Transverse colon (tissue), 4 donors: ENCODE data around the gene HDDC2. TPM values are rescaled to one million over a fixed set of nuclear protein-coding genes. Genes with fewer than 3 reads are reported as not detected.

Experiments used
- DNase-seq: peaks from one replicate; pipeline ENCODE4 v3.0.0-alpha.2; 2019
- H3K27ac ChIP-seq, 4 donors: fragments of 200-600 bp; sonication (generic); 2 replicates each; pipeline ENCODE4 v1.5.1; 2016 to 2018; ENCODE audit warnings: inconsistent platforms in 4 of 4
- H3K27me3 ChIP-seq: fragments of 200-600 bp; sonication (generic); 2 replicates; pipeline ENCODE4 v1.5.1; 2017; ENCODE audit warnings: inconsistent platforms
- H3K36me3 ChIP-seq, 4 donors: fragments of 200-600 bp; sonication (generic); 2 replicates each; pipeline ENCODE4 v1.5.1; 2017 to 2019; ENCODE audit warnings: inconsistent platforms in 4 of 4
- H3K4me1 ChIP-seq, 4 donors: fragments of 200-600 bp; sonication (generic); 2 replicates each; pipeline ENCODE4 v1.5.1; 2017 to 2020; ENCODE audit warnings: inconsistent platforms in 4 of 4
- H3K4me3 ChIP-seq, 4 donors: fragments of 200-600 bp; sonication (generic); 1 replicate in 1 of 4; 2 replicates in 3 of 4; pipeline versions ENCODE4 v1.5.1 to v1.6.1; 2017 to 2019; ENCODE audit warnings: inconsistent platforms in 4 of 4
- H3K9me3 ChIP-seq, 2 donors: fragments of 200-600 bp; sonication (generic); 2 replicates each; pipeline ENCODE4 v1.5.1; 2017 to 2019; ENCODE audit warnings: inconsistent platforms in 2 of 2
- CTCF ChIP-seq, 5 experiments: fragments of 200-600 bp in 3 of 5; fragments of 450-650 bp in 2 of 5; sonication (generic) in 3 of 5; IDR thresholded peaks; 1 replicate in 2 of 5; 2 replicates in 3 of 5; pipeline ENCODE4 v1.5.1; 2016 to 2017; ENCODE audit warnings: antibody characterized with exemption in 5 of 5, inconsistent platforms in 3 of 5, mild to moderate bottlenecking in 2 of 5, moderate library complexity in 1 of 5
- EP300 ChIP-seq: sonication (generic); formaldehyde crosslinking; IDR thresholded peaks from one replicate; pipeline ENCODE4 v1.6.1; 2017; ENCODE audit warnings: antibody characterized with exemption, low read depth
- POLR2A ChIP-seq: fragments of 450-650 bp; IDR thresholded peaks from one replicate; pipeline ENCODE4 v1.6.1; 2016; ENCODE audit warnings: antibody characterized with exemption, mild to moderate bottlenecking, moderate library complexity
- POLR2AphosphoS5 ChIP-seq, 3 donors: sonication (generic); formaldehyde crosslinking; IDR thresholded peaks; one replicate each; pipeline ENCODE4 v1.6.1; 2016; ENCODE audit warnings: antibody characterized with exemption in 3 of 3
- WGBS, 2 donors: methylation state at CpG; one replicate each; pipeline ENCODE4 v1.1.5; 2018; ENCODE audit warnings: low coverage in 1 of 2; 5-methylcytosine and 5-hydroxymethylcytosine counted together
- in situ Hi-C, 4 donors: fragments of 200-750 bp; cut with MboI; loops; one replicate each; pipeline versions ENCODE4 v1.15.0 to v1.15.1; 2017; ENCODE audit warnings: low sequenced_read_pairs in 3 of 4, low pct_ligation_motif_present in 1 of 4, low pct_unique_long_range_greater_than_20kb in 1 of 4
- intact Hi-C: fragments of 100-400 bp; cut with DNase I; formaldehyde crosslinking; loops from one replicate; pipeline ENCODE4 v1.15.1; 2023; ENCODE audit warnings: low total_unique reads
- total RNA-seq, 4 donors: library from RNA; depleted of rRNA; stranded (reverse); fragments of >200 nt; gene quantifications; one replicate each; pipeline ENCODE4 v1.1.0, GENCODE V29; 2016

The HDDC2 gene
- total RNA-seq, 4 donors from 2014 or later = 7.2 to 42.4 (median 25.7) TPM

DNA sequence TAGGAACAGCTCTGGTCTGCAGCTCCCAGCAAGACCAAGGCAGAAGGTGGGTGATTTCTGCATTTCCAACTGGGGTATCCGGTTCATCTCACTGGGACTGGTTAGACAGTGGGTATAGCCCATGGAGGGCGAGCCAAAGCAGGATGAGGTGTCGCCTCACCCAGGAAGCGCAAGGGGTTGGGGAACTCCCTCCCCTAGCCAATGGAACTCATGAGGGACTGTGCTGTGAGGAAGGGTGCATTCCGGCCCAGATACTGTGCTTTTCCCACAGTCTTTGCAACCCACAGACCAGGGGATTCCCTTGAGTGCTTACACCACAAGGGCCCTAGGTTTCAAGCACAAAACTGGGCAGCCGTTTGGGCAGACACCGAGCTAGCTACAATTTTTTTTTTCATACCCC lies 21.8 kb downstream of the HDDC2 start:
- intact Hi-C loops (no loop called here), in situ Hi-C loops (no loop called here)
- DNase-seq = no peak
- Histone ChIP-seq H3K4me1 (peaks cover 0 to 6% (median 0%) of the 10 kb centered on the region in 4 donors), H3K27me3 (no peaks in the 10 kb centered on the region), H3K27ac (no peak overlapping the region), H3K4me3 (no peak overlapping the region), H3K9me3 (no peaks in the 10 kb centered on the region), H3K36me3 (peaks cover 0 to 14% (median 2%) of the 10 kb centered on the region in 4 donors)
- WGBS, 2 donors = 96% methylated on average over 7 of the region's 7 CpGs; no CpG with 5 or more reads in 1 of the 2 donors
- TF ChIP-seq POLR2A (no peak), POLR2AphosphoS5 (IDR thresholded peaks at IDR 0.05) (no peak), CTCF (IDR thresholded peaks at IDR 0.05) (no peak), EP300 (no peak)

DNA sequence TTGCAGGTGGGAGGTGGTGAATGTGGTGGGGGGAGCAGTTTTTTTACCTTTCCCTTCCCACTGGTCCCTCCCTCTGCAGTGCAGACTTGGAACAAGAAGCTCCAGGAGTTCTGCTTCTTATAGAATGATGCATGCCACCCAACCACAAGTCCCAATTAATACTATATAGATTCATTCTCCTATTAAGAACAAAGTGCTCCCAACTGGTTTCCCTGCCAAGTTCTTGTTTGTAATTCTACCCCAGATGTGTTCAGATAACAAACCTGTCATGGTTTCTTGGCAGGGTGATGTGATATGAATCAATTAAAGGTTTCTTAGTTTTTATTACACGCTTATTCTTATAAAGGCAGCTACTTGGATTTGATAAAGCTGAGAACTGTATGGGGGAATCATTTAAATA lies 23.9 kb downstream of the HDDC2 start:
- H3K27me3 ChIP-seq = no peaks in the 10 kb centered on the region
- in situ Hi-C loops = no loop called here

GRCh38 chr6:125275779-125276178 lies 26.0 kb downstream of the HDDC2 start:
- H3K27ac ChIP-seq = no peak overlapping the region
- TF ChIP-seq CTCF (IDR thresholded peaks at IDR 0.05) (no peak), EP300 (no peak), POLR2A (no peak), POLR2AphosphoS5 (IDR thresholded peaks at IDR 0.05) (no peak)
- H3K27me3 ChIP-seq = no peaks in the 10 kb centered on the region
- intact Hi-C loops (no loop called here), in situ Hi-C loops (no loop called here)
- H3K9me3 ChIP-seq = no peaks in the 10 kb centered on the region
- H3K4me1 ChIP-seq = peaks cover 0 to 15% (median 0%) of the 10 kb centered on the region in 4 donors
- WGBS, 2 donors = 95 to 96% methylated on average over 3 of the region's 3 CpGs
- DNase-seq = no peak
- peaks cover 0 to 3% (median 0%) of the 10 kb centered on the region in 4 donors for H3K36me3 ChIP-seq
- H3K4me3 ChIP-seq = no peak overlapping the region

More for the DNA sequence above, 23.9 kb downstream of the HDDC2 start:
- peaks cover 0 to 15% (median 0%) of the 10 kb centered on the region in 4 donors for H3K4me1 ChIP-seq
- H3K4me3 ChIP-seq = no peak overlapping the region
- no peak overlapping the region for H3K27ac ChIP-seq
- no peaks in the 10 kb centered on the region for H3K9me3 ChIP-seq
- 96 to 100% methylated on average over 1 of the region's 1 CpG for WGBS, 2 donors
- peaks cover 0 to 4% (median 2%) of the 10 kb centered on the region in 4 donors for H3K36me3 ChIP-seq
- intact Hi-C loops = no loop called here
- TF ChIP-seq POLR2AphosphoS5 (IDR thresholded peaks at IDR 0.05) = no peak
- TF ChIP-seq CTCF (IDR thresholded peaks at IDR 0.05) = no peak
- no peak for TF ChIP-seq EP300
- TF ChIP-seq POLR2A = no peak
- no peak for DNase-seq

GRCh38 chr6:125274935-125275334 lies 26.8 kb downstream of the HDDC2 start:
- Histone ChIP-seq H3K4me1 (peaks cover 0 to 15% (median 0%) of the 10 kb centered on the region in 4 donors), H3K9me3 (no peaks in the 10 kb centered on the region), H3K27ac (peak overlapping the region in 1 of 4 donors; percentile 37), H3K4me3 (no peak overlapping the region), H3K36me3 (peaks cover 0 to 3% (median 0%) of the 10 kb centered on the region in 4 donors), H3K27me3 (no peaks in the 10 kb centered on the region)
- no peak for DNase-seq
- no peak for TF ChIP-seq POLR2AphosphoS5 (IDR thresholded peaks at IDR 0.05)
- no peak for TF ChIP-seq CTCF (IDR thresholded peaks at IDR 0.05)
- no peak for TF ChIP-seq POLR2A
- TF ChIP-seq EP300 = no peak
- intact Hi-C loops = no loop called here
- in situ Hi-C loops = no loop called here
- WGBS, 2 donors = 70 to 90% methylated on average over 2 to 3 of the region's 3 CpGs
